Fibroblast of mammary gland (primary cell): ENCODE data around the gene MCF2L.
"Not testable (repeated sequence)": the region's sequence is repeated elsewhere in the genome, so short reads cannot be mapped to it uniquely, and the experiment has no call there.

ENCODE experiments used
- DNase-seq: peaks from one replicate; pipeline ENCODE4 v3.0.0-alpha.2; 2010; ENCODE audit warnings: low read depth
- H3K4me3 ChIP-seq: 2 replicates; pipeline ENCODE4 v1.5.1; 2011; ENCODE audit warnings: low read depth, mild to moderate bottlenecking, low read length, moderate library complexity; ENCODE audit not compliant: control insufficient read depth
- CTCF ChIP-seq: conservative IDR thresholded peaks from 2 replicates; pipeline ENCODE4 v1.5.1; 2011; ENCODE audit warnings: low read depth, low read length, inconsistent platforms; ENCODE audit not compliant: control insufficient read depth, insufficient read depth

MCF2L gene

GRCh38 chr13:113109151-113110047 lies 140.4 kb downstream of the MCF2L start:
- no peak for DNase-seq
- TF ChIP-seq CTCF = no peak
- H3K4me3 ChIP-seq = no peak overlapping the region

GRCh38 chr13:113110048-113110851 lies 141.2 kb downstream of the MCF2L start:
- DNase-seq = no peak
- no peak for TF ChIP-seq CTCF
- H3K4me3 ChIP-seq = no peak overlapping the region

- no peak for DNase-seq
- H3K4me3 ChIP-seq = no peak overlapping the region
These were observed 141.9 kb downstream of the MCF2L start for GRCh38 chr13:113110852-113111315.

GRCh38 chr13:113111821-113112220 lies 142.8 kb downstream of the MCF2L start:
- not testable (repeated sequence) for DNase-seq, H3K4me3 ChIP-seq

More at GRCh38 chr13:113110852-113111315, 141.9 kb downstream of the MCF2L start:
- TF ChIP-seq CTCF = no peak

- not testable (repeated sequence) for H3K4me3 ChIP-seq, DNase-seq
These were observed 143.5 kb downstream of the MCF2L start for GRCh38 chr13:113112475-113112874.

- H3K4me3 ChIP-seq = no peak overlapping the region
- no peak for DNase-seq
- no peak for TF ChIP-seq CTCF
These were observed 144.2 kb downstream of the MCF2L start for GRCh38 chr13:113112893-113113845.

GRCh38 chr13:113113846-113114271 lies 144.8 kb downstream of the MCF2L start:
- TF ChIP-seq CTCF = no peak
- H3K4me3 ChIP-seq = no peak overlapping the region
- no peak for DNase-seq
